NCI-H187 (cell line): ENCODE results near the gene RAP2B.
"Not testable (repeated sequence)": the region's sequence is repeated elsewhere in the genome, so short reads cannot be mapped to it uniquely, and the experiment has no call there.

Experiments used
- DNase-seq, 2 experiments: peaks; one replicate each; lab custom pipeline; 2025; lab: John Stamatoyannopoulos, UW

Gene RAP2B

GRCh38 chr3:153193786-153194476, 31.9 kb downstream of the RAP2B start:
- not testable (repeated sequence) for DNase-seq

DNA sequence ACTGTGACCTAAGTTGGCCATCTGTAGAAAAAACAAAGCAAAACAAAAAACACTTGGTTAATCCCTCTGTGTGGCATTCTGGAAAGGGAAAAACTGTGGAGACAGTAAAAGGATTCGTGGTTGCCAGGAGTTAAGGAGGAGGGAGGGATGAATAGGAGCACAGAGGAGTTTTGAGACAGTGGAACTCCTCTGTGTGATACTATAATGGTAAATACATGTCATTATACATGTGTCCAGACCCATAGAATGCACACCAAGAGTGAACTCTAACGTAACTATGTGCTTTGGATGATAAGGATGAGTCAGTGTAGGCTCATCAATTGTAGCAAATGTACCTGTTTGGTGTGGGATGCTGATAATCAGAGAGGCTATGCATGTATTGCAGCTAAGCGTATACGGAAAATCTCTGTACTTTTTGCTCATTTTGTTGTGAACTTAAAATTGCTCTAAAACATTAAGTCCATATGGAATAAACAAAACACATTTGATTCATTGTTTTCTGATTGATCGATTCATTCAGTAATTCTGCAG, 33.4 kb downstream of the RAP2B start:
- DNase-seq: no peak

DNA sequence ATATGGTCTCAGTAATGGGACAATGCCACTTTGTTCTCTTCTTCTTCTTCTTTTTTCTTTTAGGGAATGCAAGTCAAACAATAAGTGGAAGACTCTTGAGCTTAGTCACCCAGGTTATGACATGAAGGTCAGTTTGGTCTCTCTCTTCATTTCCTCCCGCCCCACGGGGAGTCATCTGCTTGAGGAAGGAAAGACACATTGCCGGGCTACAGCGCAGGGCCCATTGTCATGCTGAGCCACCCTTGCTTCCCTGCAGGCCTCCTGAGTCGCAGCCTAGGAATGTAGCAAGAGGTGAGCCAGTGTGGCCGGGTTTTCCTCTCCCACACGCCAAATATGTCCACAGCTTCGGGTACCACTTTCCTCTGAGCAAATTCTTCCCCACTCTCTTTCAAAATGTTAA, 47.6 kb downstream of the RAP2B start:
- DNase-seq: no peak

GRCh38 chr3:153210146-153210545, 48.1 kb downstream of the RAP2B start:
- no peak for DNase-seq

- DNase-seq: no peak
These were observed 48.6 kb downstream of the RAP2B start for GRCh38 chr3:153210660-153211059.

- no peak for DNase-seq
These were observed 53.5 kb downstream of the RAP2B start for GRCh38 chr3:153215497-153215896.

DNA sequence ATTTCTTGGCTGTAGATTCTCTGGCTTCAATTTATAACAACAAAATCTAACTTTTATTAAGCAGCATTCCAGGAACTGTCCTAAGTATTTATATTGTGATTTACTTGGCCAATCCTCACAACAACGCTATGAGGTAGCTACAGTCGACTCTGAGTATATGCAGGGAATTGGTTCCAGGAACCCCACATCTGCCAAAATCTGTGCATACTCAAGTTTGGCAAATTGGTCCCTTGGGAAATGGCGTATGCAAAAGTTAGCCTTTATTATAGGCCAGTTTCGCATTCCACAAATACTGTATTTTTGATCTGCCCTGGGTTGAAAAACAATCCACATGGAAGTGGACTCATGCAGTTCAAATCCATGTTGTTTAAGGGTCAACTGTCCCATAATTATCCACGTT, 53.9 kb downstream of the RAP2B start:
- no peak for DNase-seq

GRCh38 chr3:153216928-153217327, 54.9 kb downstream of the RAP2B start:
- no peak for DNase-seq

- DNase-seq: no peak
These were observed 57.1 kb downstream of the RAP2B start for GRCh38 chr3:153219146-153219545.
